Suprapubic skin (tissue), 4 donors: ENCODE results near the gene PKMYT1.

Source experiments
- CTCF ChIP-seq, 2 donors: fragments of 200-600 bp in 1 of 2; fragments of 450-650 bp in 1 of 2; sonication (generic) in 1 of 2; IDR thresholded peaks; one replicate each; pipeline ENCODE4 v1.5.1; 2016 to 2019; ENCODE audit warnings: antibody characterized with exemption in 2 of 2, mild to moderate bottlenecking in 1 of 2, moderate library complexity in 1 of 2
- EP300 ChIP-seq: sonication (generic); formaldehyde crosslinking; IDR thresholded peaks from one replicate; pipeline ENCODE4 v1.6.1; 2017; ENCODE audit warnings: antibody characterized with exemption
- POLR2A ChIP-seq, 2 donors: fragments of 450-650 bp; IDR thresholded peaks; one replicate each; pipeline ENCODE4 v1.6.1; 2017; ENCODE audit warnings: antibody characterized with exemption in 2 of 2, mild to moderate bottlenecking in 2 of 2, moderate library complexity in 2 of 2
- POLR2AphosphoS5 ChIP-seq, 3 donors: sonication (generic); formaldehyde crosslinking; IDR thresholded peaks; one replicate each; pipeline ENCODE4 v1.6.1; 2017; ENCODE audit warnings: antibody characterized with exemption in 3 of 3

GRCh38 chr16:2949705-2950352 is 30.4 kb downstream of the PKMYT1 start:
- TF ChIP-seq CTCF (IDR thresholded peaks at IDR 0.05) (no peak), POLR2A (IDR thresholded peaks at IDR 0.05) (no peak), EP300 (no peak), POLR2AphosphoS5 (IDR thresholded peaks at IDR 0.05) (no peak)
